H1 (cell line): Measurements from ENCODE around the gene CLIC2. TPM values are rescaled to one million over a fixed set of nuclear protein-coding genes. Genes with fewer than 3 reads are reported as not detected.

Source experiments
- CTCF ChIA-PET: fragments of 300-600 bp; sonication (Branson Sonifier 250); formaldehyde crosslinking; loops from one replicate; lab custom pipeline; 2021; ENCODE audit not compliant: partially characterized antibody; lab: Charles Lee
- POLR2A ChIA-PET: fragments of 300-600 bp; sonication (Branson Sonifier 250); formaldehyde crosslinking; loops from one replicate; lab custom pipeline; 2021; ENCODE audit warnings: inconsistent platforms; ENCODE audit not compliant: partially characterized antibody; lab: Charles Lee
- DNase-seq, 2 experiments: peaks; one replicate each; pipeline versions ENCODE4 v3.0.0 to v3.0.0-alpha.2; 2010 to 2022; ENCODE audit warnings: low spot score in 2 of 2, low read depth in 1 of 2, mixed read lengths in 1 of 2
- FAIRE-seq: peaks from 2 replicates; lab custom pipeline; 2011; peaks lifted over from hg19 to GRCh38; lab: Jason Lieb, UNC
- H2AFZ ChIP-seq: 2 replicates; pipeline ENCODE4 v1.8.1; 2012; ENCODE audit warnings: low read length, inconsistent platforms
- H2AK5ac ChIP-seq: 2 replicates; pipeline ENCODE4 v1.6.1; 2013; ENCODE audit warnings: low read depth, low read length
- H2BK120ac ChIP-seq: replicated peaks from 2 replicates; pipeline ENCODE3; 2013; ENCODE audit warnings: low read depth, low read length, inconsistent platforms
- H2BK12ac ChIP-seq: 2 replicates; pipeline ENCODE4 v1.6.1; 2013; ENCODE audit warnings: low read depth, low read length
- H2BK15ac ChIP-seq: 2 replicates; pipeline ENCODE4 v1.6.1; 2013; ENCODE audit warnings: low read length
- H2BK20ac ChIP-seq: 2 replicates; pipeline ENCODE4 v1.6.1; 2013; ENCODE audit warnings: low read length
- H2BK5ac ChIP-seq: 2 replicates; pipeline ENCODE4 v1.6.1; 2013; ENCODE audit warnings: low read depth, low read length
- H3K14ac ChIP-seq: 2 replicates; pipeline ENCODE4 v1.6.1; 2013; ENCODE audit warnings: inconsistent platforms; ENCODE audit not compliant: insufficient read length
- H3K18ac ChIP-seq: 2 replicates; pipeline ENCODE4 v1.6.1; 2013; ENCODE audit warnings: low read length; ENCODE audit errors: extremely low read depth
- H3K23ac ChIP-seq: 2 replicates; pipeline ENCODE4 v1.6.1; 2013; ENCODE audit warnings: inconsistent platforms; ENCODE audit not compliant: insufficient read length
- H3K23me2 ChIP-seq: 2 replicates; pipeline ENCODE4 v1.6.1; 2013; ENCODE audit warnings: low read depth, low read length
- H3K27ac ChIP-seq: 2 replicates; pipeline ENCODE4 v1.6.1; 2011; ENCODE audit warnings: low read depth, low read length, inconsistent platforms
- H3K27me3 ChIP-seq, 4 experiments: replicated peaks in 1 of 4; 1 replicate in 1 of 4; 2 replicates in 3 of 4; pipeline versions ENCODE4 v1.6.1 to v1.8.1; 2011 to 2013; ENCODE audit warnings: low read length in 3 of 4, mild to moderate bottlenecking in 3 of 4, inconsistent platforms in 2 of 4, mixed read lengths in 2 of 4, moderate library complexity in 1 of 4; ENCODE audit not compliant: control insufficient read depth in 3 of 4, insufficient read depth in 3 of 4; ENCODE audit errors: extremely low read depth in 1 of 4
- H3K36me3 ChIP-seq, 4 experiments: 2 replicates each; pipeline versions ENCODE4 v1.6.1 to v1.8.1; 2011 to 2013; ENCODE audit warnings: mild to moderate bottlenecking in 4 of 4, low read length in 3 of 4, moderate library complexity in 2 of 4, control low read depth in 1 of 4, inconsistent platforms in 1 of 4; ENCODE audit not compliant: insufficient read depth in 4 of 4, control insufficient read depth in 2 of 4
- H3K4ac ChIP-seq: replicated peaks from 2 replicates; pipeline ENCODE3; 2013; ENCODE audit warnings: low read length, low read depth, mixed read lengths, inconsistent platforms; ENCODE audit not compliant: insufficient read length
- H3K4me1 ChIP-seq, 4 experiments: replicated peaks in 1 of 4; 1 replicate in 1 of 4; 2 replicates in 3 of 4; pipeline versions ENCODE4 v1.6.1 to v1.8.1; 2011 to 2013; ENCODE audit warnings: low read length in 3 of 4, inconsistent platforms in 2 of 4, mixed read lengths in 1 of 4; ENCODE audit not compliant: insufficient read depth in 4 of 4, control insufficient read depth in 3 of 4
- H3K4me2 ChIP-seq, 2 experiments: 2 replicates each; pipeline versions ENCODE4 v1.6.1 to v1.8.1; 2011 to 2013; ENCODE audit warnings: low read depth in 2 of 2, low read length in 2 of 2, control low read depth in 1 of 2, inconsistent platforms in 1 of 2, mild to moderate bottlenecking in 1 of 2; ENCODE audit not compliant: insufficient read depth in 1 of 2
- H3K4me3 ChIP-seq, 4 experiments: fragments of 200-600, 300-600 bp in 1 of 4; sonication (generic), shearing (Covaris generic), sonication (Bioruptor Twin) in 1 of 4; 2 replicates each; pipeline versions ENCODE4 v1.5.1 to v1.8.1; 2011 to 2016; ENCODE audit warnings: low read length in 4 of 4, low read depth in 3 of 4, control low read depth in 2 of 4, inconsistent platforms in 2 of 4, mild to moderate bottlenecking in 2 of 4, mixed read lengths in 1 of 4, moderate library complexity in 1 of 4; ENCODE audit not compliant: insufficient read depth in 2 of 4; ENCODE audit errors: extremely low read depth in 1 of 4
- H3K56ac ChIP-seq: replicated peaks from 2 replicates; pipeline ENCODE3; 2013; ENCODE audit warnings: low read depth, mild to moderate bottlenecking, mixed read lengths, low read length, inconsistent platforms; ENCODE audit not compliant: insufficient read length
- H3K79me1 ChIP-seq: 2 replicates; pipeline ENCODE4 v1.6.1; 2013; ENCODE audit warnings: low read depth, low read length, control low read depth
- H3K79me2 ChIP-seq, 2 experiments: 2 replicates each; pipeline versions ENCODE4 v1.6.1 to v1.8.1; 2012 to 2013; ENCODE audit warnings: low read length in 2 of 2, mild to moderate bottlenecking in 2 of 2, inconsistent platforms in 1 of 2; ENCODE audit not compliant: insufficient read depth in 2 of 2, control insufficient read depth in 1 of 2
- H3K9ac ChIP-seq, 4 experiments: replicated peaks in 1 of 4; 1 replicate in 1 of 4; 2 replicates in 3 of 4; pipeline versions ENCODE4 v1.6.1 to v1.8.1; 2011 to 2013; ENCODE audit warnings: low read depth in 3 of 4, low read length in 3 of 4, control low read depth in 2 of 4, mild to moderate bottlenecking in 2 of 4, moderate library complexity in 2 of 4, inconsistent platforms in 1 of 4; ENCODE audit errors: extremely low read depth in 1 of 4
- H3K9me3 ChIP-seq, 2 experiments: 2 replicates each; pipeline versions ENCODE4 v1.6.1 to v1.8.1; 2012 to 2013; ENCODE audit warnings: mild to moderate bottlenecking in 2 of 2, moderate library complexity in 2 of 2, control low read depth in 1 of 2, inconsistent platforms in 1 of 2, low read depth in 1 of 2, low read length in 1 of 2, mixed read lengths in 1 of 2; ENCODE audit not compliant: insufficient read depth in 2 of 2
- H4K20me1 ChIP-seq, 2 experiments: replicated peaks in 1 of 2; 2 replicates each; pipeline versions ENCODE3 to v1.8.1; 2011 to 2013; ENCODE audit warnings: inconsistent platforms in 2 of 2, low read length in 2 of 2, mild to moderate bottlenecking in 1 of 2; ENCODE audit not compliant: insufficient read depth in 2 of 2, control insufficient read depth in 1 of 2
- H4K5ac ChIP-seq: 2 replicates; pipeline ENCODE4 v1.6.1; 2013; ENCODE audit warnings: low read length, low read depth, mixed read lengths, inconsistent platforms; ENCODE audit not compliant: insufficient read length
- H4K8ac ChIP-seq: 2 replicates; pipeline ENCODE4 v1.8.0; 2013; ENCODE audit warnings: mild to moderate bottlenecking, moderate library complexity, low read length, inconsistent platforms; ENCODE audit not compliant: insufficient read depth; ENCODE audit errors: extremely low read depth
- H4K91ac ChIP-seq: replicated peaks from 2 replicates; pipeline ENCODE3; 2013; ENCODE audit warnings: low read length, mixed read lengths, inconsistent platforms; ENCODE audit not compliant: insufficient read length
- ATF3 ChIP-seq: IDR thresholded peaks from 2 replicates; pipeline ENCODE4 v1.6.1; 2011; ENCODE audit warnings: low read depth, mild to moderate bottlenecking, low read length; ENCODE audit not compliant: insufficient read depth
- BCL11A ChIP-seq, 2 experiments: IDR thresholded peaks; one replicate each; pipeline ENCODE4 v1.6.1; 2011; ENCODE audit warnings: low read depth in 2 of 2, low read length in 2 of 2, mild to moderate bottlenecking in 2 of 2
- EGR1 ChIP-seq: IDR thresholded peaks from 2 replicates; pipeline ENCODE4 v1.6.1; 2011; ENCODE audit warnings: low read depth, low read length, borderline replicate concordance
- EP300 ChIP-seq, 2 experiments: IDR thresholded peaks; 1 replicate in 1 of 2; 2 replicates in 1 of 2; pipeline ENCODE4 v1.6.1; 2011 to 2012; ENCODE audit warnings: low read depth in 2 of 2, low read length in 2 of 2, mild to moderate bottlenecking in 2 of 2, borderline replicate concordance in 1 of 2, inconsistent platforms in 1 of 2, moderate library complexity in 1 of 2
- FOSL1 ChIP-seq: IDR thresholded peaks from 2 replicates; pipeline ENCODE4 v1.6.1; 2011; ENCODE audit warnings: mild to moderate bottlenecking, low read depth, low read length, moderate library complexity; ENCODE audit not compliant: insufficient read depth
- GTF2F1 ChIP-seq: IDR thresholded peaks from 2 replicates; pipeline ENCODE4 v1.6.1; 2012; ENCODE audit warnings: low read depth, low read length, improper control_type of control experiment, borderline replicate concordance
- HDAC6 ChIP-seq: IDR thresholded peaks from one replicate; pipeline ENCODE4 v1.7.1; 2012; ENCODE audit warnings: low read depth, mild to moderate bottlenecking, inconsistent platforms, low read length, moderate library complexity
- JUN ChIP-seq: IDR thresholded peaks from 2 replicates; pipeline ENCODE4 v1.6.1; 2011; ENCODE audit warnings: low read depth, mild to moderate bottlenecking, improper control_type of control experiment, low read length
- JUND ChIP-seq: IDR thresholded peaks from 2 replicates; pipeline ENCODE4 v1.6.1; 2011; ENCODE audit warnings: mild to moderate bottlenecking, improper control_type of control experiment, low read length
- KDM1A ChIP-seq: fragments of 200-600, 300-600 bp; sonication (generic); IDR thresholded peaks from 2 replicates; pipeline ENCODE4 v1.7.1; 2016; ENCODE audit warnings: mild to moderate bottlenecking, low read length, borderline replicate concordance
- KDM5A ChIP-seq: fragments of 200-600 bp; IDR thresholded peaks from 2 replicates; pipeline ENCODE4 v1.7.1; 2012; ENCODE audit warnings: mild to moderate bottlenecking, low read length, inconsistent platforms, mixed read lengths
- NRF1 ChIP-seq: IDR thresholded peaks from 2 replicates; pipeline ENCODE4 v1.6.1; 2011; ENCODE audit warnings: mild to moderate bottlenecking, low read depth, low read length, improper control_type of control experiment
- SIX5 ChIP-seq: IDR thresholded peaks from 2 replicates; pipeline ENCODE4 v1.6.1; 2011; ENCODE audit warnings: mild to moderate bottlenecking, low read depth, low read length
- TAF7 ChIP-seq: optimal IDR thresholded peaks from 2 replicates; pipeline ENCODE3; 2011; ENCODE audit warnings: low read depth, mild to moderate bottlenecking, inconsistent platforms, low read length, moderate library complexity, borderline replicate concordance
- WGBS, 2 experiments: shearing (Covaris generic) in 1 of 2; methylation state at CpG; one replicate each; pipeline versions ENCODE4 v1.1.6 to v1.1.7; 2013 to 2015; ENCODE audit warnings: low lambda C conversion rate in 2 of 2, mixed read lengths in 2 of 2, inconsistent platforms in 1 of 2, low coverage in 1 of 2, missing lambda C conversion rate in 1 of 2; ENCODE audit not compliant: insufficient replicate concordance in 2 of 2, insufficient coverage in 1 of 2, insufficient read length in 1 of 2; ENCODE audit errors: extremely low coverage in 1 of 2, missing lambda C conversion rate in 1 of 2; 5-methylcytosine and 5-hydroxymethylcytosine counted together
- polyA plus RNA-seq, 7 experiments: library from polyadenylated mRNA; depleted of rRNA in 3 of 7; stranded (reverse) in 5 of 7; unstranded in 2 of 7; fragments of >200 nt in 5 of 7; fragments of 200-250 nt in 2 of 7; gene quantifications; 1 replicate in 5 of 7; 2 replicates in 1 of 7; 4 replicates in 1 of 7; pipeline versions ENCODE4 v1.2.1 to v1.2.3, GENCODE V29; 2011 to 2013; ENCODE audit warnings: missing spikeins in 2 of 7, mixed read lengths in 2 of 7
- total RNA-seq: library from RNA; stranded (reverse); fragmentation: NEBNext Ultra II Directional; extraction: Animal tissue kit (Norgen Biotek cat#: 25700); gene quantifications from 2 replicates; pipeline ENCODE4 v1.2.1, GENCODE V29; 2021

Gene CLIC2
- total and polyA plus RNA-seq, 2 of the 8 experiments (the other 6 are each of a cell fraction or from before 2014, with no cell fraction given), result 0.08 to 0.61 TPM

GRCh38 chrX:155247497-155247896 lies 86.9 kb downstream of the CLIC2 start:
- H4K8ac ChIP-seq, result no peak overlapping the region
- FAIRE-seq, result no peak
- CTCF ChIA-PET, result interaction anchor here (0.6 kb wide), 1 partner anchor 52 kb away, joined by 3 read pairs; no protein-coding TSS in a partner anchor
- TF ChIP-seq JUN (no peak), KDM5A (no peak), BCL11A (IDR thresholded peaks at IDR 0.05; ENCODE audit: low read depth in 2 of 2, low read length in 2 of 2) (no peak), EP300 (IDR thresholded peaks at IDR 0.05; ENCODE audit: borderline replicate concordance in 1 of 2, low read depth in 2 of 2, low read length in 2 of 2) (no peak), KDM1A (no peak), EGR1 (no peak), TAF7 (no peak), ATF3 (no peak), NRF1 (no peak), GTF2F1 (no peak), SIX5 (no peak), JUND (no peak), HDAC6 (no peak), FOSL1 (no peak)

More at GRCh38 chrX:155247497-155247896, 86.9 kb downstream of the CLIC2 start:
- Histone ChIP-seq H3K4ac (no peak overlapping the region), H2BK12ac (no peak overlapping the region), H3K4me1 (no peaks in the 10 kb centered on the region), H3K23me2 (no peaks in the 10 kb centered on the region), H2BK15ac (no peak overlapping the region), H3K4me2 (no peak overlapping the region), H4K20me1 (no peaks in the 10 kb centered on the region), H2BK20ac (no peak overlapping the region), H3K79me1 (no peaks in the 10 kb centered on the region), H3K14ac (no peak overlapping the region), H2AFZ (no peak overlapping the region), H3K18ac (no peak overlapping the region), H3K36me3 (no peaks in the 10 kb centered on the region), H4K91ac (no peak overlapping the region), H3K4me3 (no peak overlapping the region), H3K79me2 (no peaks in the 10 kb centered on the region), H4K5ac (no peak overlapping the region), H2BK5ac (no peak overlapping the region), H2AK5ac (no peak overlapping the region), H3K27ac (no peak overlapping the region), H3K23ac (no peak overlapping the region), H2BK120ac (no peak overlapping the region), H3K56ac (no peak overlapping the region), H3K27me3 (no peaks in the 10 kb centered on the region), H3K9me3 (no peaks in the 10 kb centered on the region), H3K9ac (no peak overlapping the region)
- POLR2A ChIA-PET, result interaction anchor here (0.7 kb wide), 1 partner anchor 17 kb away, joined by 3 read pairs; the partner anchor contains the start of gene RAB39B
- no peak for DNase-seq
- WGBS, 2 experiments, result 85% methylated on average over 3 of the region's 4 CpGs; no CpG with 5 or more reads in 1 of the 2 experiments
